NCI-H1105 (cell line): ENCODE measurements around the gene MAGI1.

Experiments
- DNase-seq: peaks from one replicate; lab custom pipeline; 2025; lab: John Stamatoyannopoulos, UW

The MAGI1 gene

GRCh38 chr3:65712140-65712539 lies 326.6 kb downstream of the MAGI1 start:
- no peak for DNase-seq

- no peak for DNase-seq
Measured at GRCh38 chr3:65706776-65707568, 331.7 kb downstream of the MAGI1 start.

GRCh38 chr3:65706301-65706700 lies 332.4 kb downstream of the MAGI1 start:
- no peak for DNase-seq

- DNase-seq, result no peak
Measured at GRCh38 chr3:65703820-65704219, 334.9 kb downstream of the MAGI1 start.

- DNase-seq, result no peak
Measured at GRCh38 chr3:65703026-65703425, 335.7 kb downstream of the MAGI1 start.

GRCh38 chr3:65702202-65702601 lies 336.5 kb downstream of the MAGI1 start:
- no peak for DNase-seq

GRCh38 chr3:65701516-65701915 lies 337.2 kb downstream of the MAGI1 start:
- no peak for DNase-seq

GRCh38 chr3:65689436-65689835 lies 349.3 kb downstream of the MAGI1 start:
- DNase-seq, result no peak

- DNase-seq, result no peak
Measured at GRCh38 chr3:65687741-65688140, 351.0 kb downstream of the MAGI1 start.

GRCh38 chr3:65685621-65686235 lies 353.0 kb downstream of the MAGI1 start:
- no peak for DNase-seq

- DNase-seq, result no peak
Measured at GRCh38 chr3:65678516-65678915, 360.2 kb downstream of the MAGI1 start.

- DNase-seq, result no peak
Measured at GRCh38 chr3:65677486-65678010, 361.2 kb downstream of the MAGI1 start.

GRCh38 chr3:65676580-65676979 lies 362.1 kb downstream of the MAGI1 start:
- DNase-seq, result no peak

GRCh38 chr3:65675011-65675410 lies 363.7 kb downstream of the MAGI1 start:
- DNase-seq, result no peak

- no peak for DNase-seq
Measured at GRCh38 chr3:65674226-65674625, 364.5 kb downstream of the MAGI1 start.

GRCh38 chr3:65672871-65673815 lies 365.6 kb downstream of the MAGI1 start:
- DNase-seq, result peak; percentile 35

- DNase-seq, result no peak
Measured at GRCh38 chr3:65672061-65672460, 366.7 kb downstream of the MAGI1 start.

GRCh38 chr3:65671004-65671403 lies 367.7 kb downstream of the MAGI1 start:
- no peak for DNase-seq

- DNase-seq, result no peak
Measured at GRCh38 chr3:65669163-65669875, 369.4 kb downstream of the MAGI1 start.

GRCh38 chr3:65667963-65668362 lies 370.8 kb downstream of the MAGI1 start:
- no peak for DNase-seq

GRCh38 chr3:65666448-65667091 lies 372.1 kb downstream of the MAGI1 start:
- no peak for DNase-seq
